EL (cell line): ENCODE measurements around the gene DAPK1.

Experiments used
- DNase-seq: peaks from one replicate; pipeline ENCODE4 v3.0.0-alpha.2; 2016

DAPK1 gene

DNA sequence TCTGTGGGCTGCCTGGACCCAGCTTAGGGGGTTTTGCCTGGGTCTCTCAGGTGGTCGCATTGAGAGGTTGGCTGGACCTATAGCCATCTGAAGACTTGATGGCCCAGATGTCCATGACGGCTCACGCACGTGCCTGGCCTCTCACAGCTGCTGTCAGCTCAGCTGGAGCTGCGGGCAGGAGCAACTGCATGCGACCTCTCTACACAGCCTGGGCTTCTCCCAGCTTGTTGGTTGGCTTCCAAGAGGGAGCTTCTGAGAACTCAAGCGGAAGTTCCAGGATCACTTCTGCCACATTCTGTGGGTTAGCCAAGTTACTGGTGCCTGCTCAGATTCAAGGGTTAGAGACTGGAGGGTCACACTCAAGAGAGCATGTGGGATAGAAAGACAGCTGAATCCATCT is 99.2 kb downstream of the DAPK1 start:
- DNase-seq: no peak

- DNase-seq: no peak
Measured at GRCh38 chr9:87597710-87598443, 100.2 kb downstream of the DAPK1 start.

- peak; percentile 92 for DNase-seq
Measured at GRCh38 chr9:87599901-87600610, 102.4 kb downstream of the DAPK1 start.

- DNase-seq: no peak
Measured at GRCh38 chr9:87601176-87601575, 103.5 kb downstream of the DAPK1 start.

DNA sequence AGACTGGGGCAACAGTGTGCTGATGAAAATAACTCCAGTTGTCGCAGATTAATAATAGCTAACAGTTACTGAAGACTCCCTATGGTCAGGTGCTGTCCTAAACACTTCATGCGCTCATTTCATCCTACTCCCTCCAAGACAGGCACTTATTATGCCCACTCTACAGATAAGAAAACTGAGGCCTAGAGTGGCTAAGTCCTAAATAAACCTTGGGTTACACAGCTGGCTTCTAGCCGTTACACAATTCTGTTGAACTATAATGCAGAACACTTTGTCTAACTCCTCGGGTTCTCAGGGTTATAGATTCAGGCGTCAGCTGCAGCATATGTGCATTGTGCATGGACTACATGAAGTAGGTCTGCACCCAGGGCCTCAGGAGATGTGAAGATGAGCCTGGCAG is 103.9 kb downstream of the DAPK1 start:
- DNase-seq: no peak

GRCh38 chr9:87602933-87603643 is 105.4 kb downstream of the DAPK1 start:
- no peak for DNase-seq

GRCh38 chr9:87603854-87604490 is 106.3 kb downstream of the DAPK1 start:
- no peak for DNase-seq

DNA sequence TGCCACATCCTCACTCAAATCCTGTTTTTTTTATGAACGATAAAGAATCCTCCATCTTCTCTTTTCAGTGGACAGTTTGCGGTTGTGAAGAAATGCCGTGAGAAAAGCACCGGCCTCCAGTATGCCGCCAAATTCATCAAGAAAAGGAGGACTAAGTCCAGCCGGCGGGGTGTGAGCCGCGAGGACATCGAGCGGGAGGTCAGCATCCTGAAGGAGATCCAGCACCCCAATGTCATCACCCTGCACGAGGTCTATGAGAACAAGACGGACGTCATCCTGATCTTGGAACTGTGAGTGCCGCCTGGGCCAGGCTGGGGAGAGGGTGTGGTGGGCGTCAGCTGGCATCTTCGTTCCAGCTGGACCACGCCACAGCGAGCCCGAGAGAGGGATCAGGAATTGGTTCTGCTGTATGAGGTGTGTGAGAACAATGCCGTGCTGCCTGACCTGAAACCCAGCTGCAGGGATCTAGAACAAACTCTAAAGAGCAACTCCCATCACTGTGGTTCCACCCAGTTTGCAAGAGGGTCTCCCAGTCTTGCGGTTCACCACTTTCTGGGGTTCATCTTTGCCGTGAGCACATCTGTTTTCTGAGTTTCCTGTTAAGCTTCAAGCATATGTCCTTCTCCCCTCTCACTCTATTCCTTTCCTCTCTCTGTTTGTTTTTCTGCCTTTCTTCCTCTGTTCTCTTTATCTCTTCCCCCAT is 107.4 kb downstream of the DAPK1 start:
- no peak for DNase-seq

DNA sequence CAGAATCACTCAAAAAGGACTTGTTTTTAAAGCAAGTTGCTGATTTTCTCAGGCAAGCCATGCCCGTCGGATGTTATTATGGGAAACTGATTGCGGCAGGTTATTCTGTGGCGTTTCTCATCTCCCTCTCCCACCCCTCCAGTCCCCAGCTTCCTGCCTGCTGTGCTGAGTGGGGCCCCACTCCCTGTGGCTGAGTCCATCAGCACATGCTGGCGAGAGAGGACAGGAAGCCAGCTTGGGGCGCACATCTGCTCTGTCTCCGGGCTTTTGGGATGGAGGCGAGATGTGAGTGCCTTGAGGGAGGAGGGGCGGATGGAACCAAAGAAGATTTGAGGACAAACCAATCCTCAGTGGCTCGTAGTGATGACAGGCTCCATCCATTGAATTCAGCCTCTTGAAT is 108.0 kb downstream of the DAPK1 start:
- no peak for DNase-seq

DNA sequence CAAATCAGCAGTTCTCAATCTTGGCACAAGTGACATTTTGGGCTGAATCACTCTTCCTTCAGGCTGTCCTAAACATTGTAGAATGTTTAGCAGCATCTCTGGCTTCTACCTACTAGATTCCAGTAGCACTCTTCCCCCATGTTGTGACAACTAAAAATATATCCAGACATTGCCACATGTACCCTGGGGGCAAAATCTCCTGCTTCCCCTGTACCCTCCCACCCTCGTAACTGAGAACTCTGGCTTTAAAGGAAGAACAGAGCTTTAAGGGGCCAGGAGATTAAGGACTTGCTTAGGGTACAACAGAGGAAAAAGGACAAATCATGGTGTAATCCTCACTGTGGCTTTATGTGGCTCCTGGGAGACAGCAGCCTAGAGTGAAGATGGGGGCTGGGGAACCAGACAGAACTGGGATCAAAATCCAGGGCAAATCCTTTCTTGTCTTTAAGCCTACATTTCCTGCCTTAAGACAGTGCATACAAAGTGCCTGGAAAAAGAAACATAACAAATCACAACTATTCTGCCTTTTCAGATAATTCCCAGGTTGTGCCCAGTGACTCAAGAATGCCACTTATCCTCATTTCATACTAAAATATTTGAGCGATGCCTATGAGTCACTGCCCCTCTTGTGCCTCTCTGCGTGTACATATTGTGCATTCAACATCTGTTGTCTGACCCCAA is 109.3 kb downstream of the DAPK1 start:
- DNase-seq: peak; percentile 95

DNA sequence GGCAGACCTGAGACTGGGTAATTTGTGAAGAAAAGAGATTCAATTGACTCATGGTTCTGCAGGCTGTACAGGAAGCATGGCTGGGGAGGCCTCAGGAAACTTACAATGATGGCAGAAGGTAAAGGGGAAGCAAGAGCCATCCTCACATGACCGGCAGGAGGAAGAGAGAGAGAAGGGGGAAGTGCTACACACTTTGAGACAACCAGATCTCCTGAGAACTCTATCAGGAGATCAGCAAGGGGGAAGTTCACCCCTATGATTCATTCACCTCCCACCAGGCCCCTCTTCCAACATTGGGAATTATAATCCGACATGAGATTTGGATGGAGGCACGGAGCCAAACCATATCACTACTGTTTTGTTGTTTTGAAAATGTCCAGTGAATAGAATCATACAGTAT is 110.2 kb downstream of the DAPK1 start:
- DNase-seq: no peak

GRCh38 chr9:87609002-87609401 is 111.3 kb downstream of the DAPK1 start:
- no peak for DNase-seq

GRCh38 chr9:87609486-87609885 is 111.8 kb downstream of the DAPK1 start:
- DNase-seq: no peak

- no peak for DNase-seq
Measured at GRCh38 chr9:87610200-87611155, 112.8 kb downstream of the DAPK1 start.

DNA sequence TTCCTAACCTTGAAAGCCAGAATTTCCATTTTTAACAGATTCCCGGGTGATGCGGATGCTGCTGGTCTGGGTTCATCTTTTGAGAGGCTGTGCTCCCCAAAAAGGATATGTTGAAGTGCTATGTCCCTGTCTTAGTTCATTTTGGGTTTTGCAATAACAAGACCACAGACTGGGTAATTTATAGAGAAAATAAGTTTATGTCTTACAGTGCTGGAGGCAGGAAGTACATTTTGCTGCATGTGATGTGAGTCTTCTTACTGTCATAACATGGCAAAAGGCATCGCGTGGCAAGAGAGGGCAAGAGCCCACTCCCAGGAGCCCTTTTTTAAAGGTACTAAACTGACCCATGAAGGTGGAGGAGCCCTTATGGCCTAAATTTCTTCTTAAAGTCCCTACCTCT is 114.1 kb downstream of the DAPK1 start:
- no peak for DNase-seq

- DNase-seq: no peak
Measured at GRCh38 chr9:87612536-87612935, 114.9 kb downstream of the DAPK1 start.

GRCh38 chr9:87613265-87614111 is 115.8 kb downstream of the DAPK1 start:
- DNase-seq: no peak

GRCh38 chr9:87614397-87614796 is 116.7 kb downstream of the DAPK1 start:
- DNase-seq: no peak

GRCh38 chr9:87615136-87615535 is 117.5 kb downstream of the DAPK1 start:
- DNase-seq: no peak

DNA sequence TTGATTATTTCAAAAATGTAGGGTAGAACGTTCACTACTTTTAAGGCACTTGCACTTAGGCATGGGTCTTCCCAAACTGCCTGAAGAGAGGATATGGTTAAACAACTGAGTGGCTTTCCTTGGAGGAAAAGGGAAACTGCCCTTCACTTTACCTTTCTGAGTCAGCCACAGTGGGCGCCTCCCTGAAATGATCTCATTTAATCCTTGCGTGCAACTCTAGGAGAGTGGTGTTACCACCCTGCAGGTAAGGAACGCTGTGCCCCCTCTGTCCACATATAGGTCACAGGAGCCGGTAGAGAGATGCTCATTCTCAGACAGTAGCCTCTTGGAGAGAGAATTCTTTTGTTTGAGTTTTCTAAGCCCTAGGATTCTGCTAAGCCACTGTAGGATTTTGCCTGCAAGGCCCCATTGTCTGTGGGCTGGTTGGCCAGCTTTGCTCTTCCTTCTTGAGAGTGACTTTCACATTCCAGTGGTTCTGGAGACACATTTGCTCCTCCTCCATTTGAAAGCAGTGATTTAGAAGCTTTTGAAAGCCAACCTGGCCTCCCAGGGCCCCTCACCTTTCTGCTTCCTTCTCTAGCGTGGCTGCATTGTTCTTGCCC is 118.0 kb downstream of the DAPK1 start:
- DNase-seq: no peak
